ENCODE results near the gene XYLT1. TPM values are rescaled to one million over a fixed set of nuclear protein-coding genes. Genes with fewer than 3 reads are reported as not detected.
"Not testable (repeated sequence)": the region's sequence is repeated elsewhere in the genome, so short reads cannot be mapped to it uniquely, and the experiment has no call there.

XYLT1 gene
- total RNA-seq, 1 donor from 2014 or later, result 41.6 TPM

- intact Hi-C loops (cut with micrococcal nuclease), result no loop called here
Measured at GRCh38 chr16:17432901-17433576, 37.7 kb downstream of the XYLT1 start.

DNA sequence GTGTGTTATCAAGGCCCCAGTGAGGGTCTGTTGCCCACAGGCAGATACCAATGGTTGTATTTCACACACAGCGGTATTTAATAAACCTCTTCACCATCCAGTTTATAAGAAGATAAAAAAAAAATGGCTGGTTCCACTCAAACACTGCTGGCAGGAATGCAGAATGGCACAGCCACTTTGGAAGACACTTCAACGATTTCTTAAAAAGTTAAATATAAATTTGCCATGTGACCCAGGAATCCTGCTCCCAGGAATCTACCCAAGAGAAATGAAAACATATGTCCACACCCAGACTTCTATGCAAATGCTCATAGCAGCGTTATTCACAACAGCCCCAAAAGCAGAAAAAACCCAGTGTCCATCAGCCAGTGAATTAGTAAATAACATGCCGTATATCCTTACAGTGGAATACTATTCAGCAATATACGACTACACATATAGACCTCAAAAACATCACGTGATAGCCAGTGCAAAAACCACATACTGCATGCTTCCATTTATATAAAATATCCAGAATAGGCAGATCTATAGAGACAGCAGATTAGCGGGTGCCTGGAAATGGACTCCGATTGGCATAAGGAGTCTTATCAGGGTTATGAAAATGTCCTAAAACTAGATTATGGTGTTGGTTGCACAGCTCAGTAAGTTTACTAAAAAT is 38.7 kb downstream of the XYLT1 start:
- intact Hi-C loops (cut with micrococcal nuclease), result no loop called here

DNA sequence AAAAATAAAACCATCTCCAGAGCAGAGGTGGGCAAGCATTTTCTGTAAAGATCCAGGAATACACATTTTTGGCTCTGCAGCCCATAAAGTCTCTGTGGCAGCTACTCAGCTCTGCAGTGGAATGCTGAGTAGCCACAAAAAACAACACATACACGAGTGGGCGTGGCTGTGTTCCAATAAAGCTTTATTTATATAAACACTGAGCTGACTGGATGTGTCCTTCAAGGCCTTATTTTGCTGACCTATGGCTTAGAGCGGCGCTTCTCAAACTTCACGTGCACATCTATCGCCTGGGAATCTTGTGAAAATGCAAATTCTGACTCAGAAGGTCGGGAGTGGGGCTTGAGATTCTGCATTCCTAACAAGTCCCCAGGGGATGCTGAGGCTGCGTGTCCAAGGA is 39.7 kb downstream of the XYLT1 start:
- intact Hi-C loops (cut with micrococcal nuclease), result no loop called here

GRCh38 chr16:17426451-17426850 is 44.3 kb downstream of the XYLT1 start:
- intact Hi-C loops (cut with micrococcal nuclease), result no loop called here

DNA sequence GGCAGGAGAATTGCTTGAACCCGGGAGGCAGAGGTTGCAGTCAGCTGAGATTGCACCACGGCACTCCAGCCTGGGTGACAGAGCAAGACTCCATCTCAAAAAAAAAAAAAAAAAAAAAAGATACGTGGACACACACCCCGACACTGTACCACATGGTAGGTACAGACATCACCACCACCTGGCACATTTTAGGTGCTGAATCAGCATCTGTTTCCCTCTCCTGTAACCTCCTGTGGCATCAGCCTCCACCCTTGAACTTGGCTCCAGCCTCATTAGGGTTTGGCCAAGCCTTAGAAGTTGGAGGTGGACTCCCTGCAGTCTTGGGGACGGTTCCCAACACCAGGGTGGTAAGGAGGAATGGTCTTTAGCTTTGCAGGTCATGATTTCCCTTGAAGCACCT is 46.0 kb downstream of the XYLT1 start:
- intact Hi-C loops (cut with micrococcal nuclease), result no loop called here

DNA sequence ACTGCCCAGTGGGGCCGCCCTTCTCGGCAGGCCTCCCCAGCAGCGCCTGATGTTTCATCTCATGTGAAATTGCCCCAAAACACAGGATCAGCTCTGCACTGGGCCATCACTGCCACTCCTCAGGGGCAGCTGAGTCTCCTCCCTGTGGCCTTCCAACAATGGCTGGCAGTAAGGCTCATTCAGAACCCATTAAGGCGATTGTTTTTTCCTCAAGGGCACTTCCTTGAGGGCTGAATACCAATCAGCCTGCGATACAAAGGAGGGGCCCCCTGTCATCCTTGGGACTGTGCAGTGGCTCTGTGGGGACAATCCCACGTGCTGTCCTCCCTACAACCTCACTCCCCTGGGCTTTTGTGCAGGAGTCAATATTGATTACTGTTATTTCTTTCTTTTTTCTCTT is 47.5 kb downstream of the XYLT1 start:
- intact Hi-C loops (cut with micrococcal nuclease), result no loop called here

- intact Hi-C loops (cut with micrococcal nuclease), result no loop called here
Measured at GRCh38 chr16:17420816-17421215, 49.9 kb downstream of the XYLT1 start.

GRCh38 chr16:17419266-17419665 is 51.5 kb downstream of the XYLT1 start:
- intact Hi-C loops (cut with micrococcal nuclease), result no loop called here

- intact Hi-C loops (cut with micrococcal nuclease), result loop anchor here (2.0 kb wide), 4 partner anchors 25 to 75 kb away; no protein-coding TSS in a partner anchor
Measured at GRCh38 chr16:17417740-17418139, 53.0 kb downstream of the XYLT1 start.

GRCh38 chr16:17416461-17417311 is 54.1 kb downstream of the XYLT1 start:
- intact Hi-C loops (cut with micrococcal nuclease), result loop anchor here (1.0 to 2.0 kb wide), 5 partner anchors 24 to 143 kb away; no protein-coding TSS in a partner anchor

DNA sequence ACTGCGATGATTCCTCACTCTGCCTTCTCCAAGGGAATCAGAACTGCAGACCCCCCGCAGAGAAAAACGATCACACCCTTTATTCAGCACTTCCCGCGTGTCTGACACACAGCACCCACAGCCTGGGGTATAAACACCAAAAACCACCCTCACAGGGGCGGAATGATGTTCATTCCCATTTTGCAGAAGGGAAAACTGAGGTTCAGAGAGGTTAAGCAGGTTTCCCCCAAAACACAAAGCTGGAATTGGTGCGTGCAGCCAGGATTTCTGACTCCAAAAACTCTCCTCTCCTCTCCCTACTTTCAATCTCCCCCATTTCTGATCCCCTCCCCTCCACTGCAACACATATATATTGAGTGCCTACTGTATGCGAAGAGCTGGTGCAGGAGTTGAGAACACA is 55.8 kb downstream of the XYLT1 start:
- intact Hi-C loops (cut with micrococcal nuclease), result no loop called here

- intact Hi-C loops (cut with micrococcal nuclease), result no loop called here
Measured at GRCh38 chr16:17414421-17414820, 56.3 kb downstream of the XYLT1 start.

DNA sequence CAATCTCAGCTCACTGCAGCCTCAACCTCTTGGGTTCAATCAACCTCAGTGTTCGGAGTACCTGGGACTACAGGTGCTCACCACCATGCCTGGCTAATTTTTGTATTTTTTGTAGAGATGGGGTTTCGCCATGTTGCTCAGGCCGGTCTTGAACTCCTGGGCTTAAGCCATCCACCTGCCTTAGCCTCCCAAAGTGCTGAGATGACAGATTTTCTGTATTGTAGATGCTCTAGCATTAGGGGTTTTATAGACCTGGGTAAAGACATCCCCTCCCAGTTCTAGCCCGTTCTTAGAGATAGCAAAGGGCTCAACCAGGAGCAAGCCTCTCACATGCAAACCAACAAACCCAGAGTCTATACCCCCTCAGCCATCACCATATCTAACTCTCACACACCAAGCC is 57.3 kb downstream of the XYLT1 start:
- intact Hi-C loops (cut with micrococcal nuclease), result no loop called here

DNA sequence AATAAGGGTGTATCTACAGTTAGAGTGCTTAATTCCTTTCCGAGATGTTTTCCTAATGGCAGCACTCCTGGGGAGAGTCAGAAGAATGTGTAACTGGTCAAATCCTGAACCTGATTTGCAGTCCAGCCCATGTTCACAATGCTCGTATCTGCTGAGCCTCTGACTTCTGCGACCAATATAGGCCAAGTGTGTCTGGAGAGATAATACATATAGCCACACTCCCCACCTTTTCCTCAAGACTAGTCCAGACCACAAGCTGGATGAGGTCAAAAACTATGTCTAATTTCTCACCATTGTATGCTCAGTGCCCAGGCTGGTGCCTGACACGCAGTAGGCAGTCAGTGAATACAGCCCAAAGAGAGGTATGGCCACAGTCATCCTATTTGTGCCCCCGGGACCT is 58.0 kb downstream of the XYLT1 start:
- intact Hi-C loops (cut with micrococcal nuclease), result no loop called here

- intact Hi-C loops (cut with micrococcal nuclease), result no loop called here
Measured at GRCh38 chr16:17412221-17412620, 58.5 kb downstream of the XYLT1 start.

- intact Hi-C loops (cut with micrococcal nuclease), result no loop called here
Measured at GRCh38 chr16:17411263-17411662, 59.5 kb downstream of the XYLT1 start.

DNA sequence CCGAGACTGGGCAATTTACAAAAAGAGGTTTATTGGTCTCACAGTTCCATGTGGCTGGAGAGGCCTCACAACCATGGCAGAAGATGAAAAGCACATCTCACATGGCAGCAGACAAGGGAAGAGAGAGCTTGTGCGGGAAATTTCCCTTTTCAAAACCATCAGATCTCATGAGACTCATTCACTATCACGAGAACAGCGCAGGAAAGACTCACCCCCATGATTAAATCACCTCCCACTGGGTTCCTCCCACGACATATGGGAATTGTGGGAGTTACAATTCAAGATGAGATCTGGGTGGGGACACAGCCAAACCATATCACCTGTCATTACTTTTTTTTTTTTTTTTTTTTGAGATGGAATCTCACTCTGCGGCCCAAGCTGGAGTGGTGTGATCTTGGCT is 60.4 kb downstream of the XYLT1 start:
- intact Hi-C loops (cut with micrococcal nuclease), result not testable (repeated sequence)

- intact Hi-C loops (cut with micrococcal nuclease), result no loop called here
Measured at GRCh38 chr16:17409894-17410293, 60.9 kb downstream of the XYLT1 start.

GRCh38 chr16:17408955-17409441 is 61.8 kb downstream of the XYLT1 start:
- intact Hi-C loops (cut with micrococcal nuclease), result no loop called here

DNA sequence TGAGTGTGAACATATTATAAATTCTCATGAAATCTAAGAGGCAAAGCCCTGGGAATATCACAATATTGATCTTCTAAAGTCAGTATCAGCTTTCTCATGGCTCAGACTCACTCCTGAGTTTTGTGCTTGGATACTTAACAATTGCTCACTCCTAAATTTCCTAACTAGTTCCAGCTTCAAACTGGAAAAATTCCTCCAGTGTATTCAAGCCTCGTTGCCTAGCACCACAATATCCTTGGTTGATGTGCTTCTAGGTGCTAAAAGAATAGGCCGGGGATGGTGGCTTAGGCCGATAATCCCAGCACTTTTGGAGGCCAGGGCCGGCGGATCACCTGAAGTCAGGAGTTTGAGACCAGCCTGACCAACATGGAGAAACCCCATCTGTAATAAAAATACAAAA is 62.5 kb downstream of the XYLT1 start:
- intact Hi-C loops (cut with micrococcal nuclease), result no loop called here

- intact Hi-C loops (cut with micrococcal nuclease), result no loop called here
Measured at GRCh38 chr16:17407321-17407720, 63.4 kb downstream of the XYLT1 start.
